HG02571 (cell line): Measurements from ENCODE around the gene ABHD15.

Experiments
- ATAC-seq: cut with Tn5 transposase; IDR thresholded peaks from one replicate; pipeline ENCODE4 v1.9.1; 2021; ENCODE audit warnings: mild to moderate bottlenecking, moderate library complexity; ENCODE audit not compliant: unreplicated experiment

The ABHD15 gene

DNA sequence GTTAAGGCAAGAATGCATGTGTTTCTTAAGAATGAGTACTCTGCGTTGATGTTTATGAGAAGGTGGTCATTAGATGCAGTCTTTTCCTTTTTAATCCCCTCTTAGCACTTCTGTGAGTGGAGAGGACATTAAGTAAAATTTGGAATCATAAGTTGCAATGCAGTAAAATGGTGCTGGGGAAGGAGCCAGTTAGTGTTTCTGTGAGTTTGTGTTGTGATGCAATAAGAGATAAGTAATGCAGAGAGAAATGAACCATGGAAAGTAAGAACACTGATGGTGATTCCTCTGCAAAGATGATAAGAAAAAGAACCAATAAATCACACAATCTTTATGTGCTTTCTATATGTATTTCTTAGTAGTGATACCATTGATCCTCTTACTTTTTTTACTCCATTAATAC is 20.0 kb downstream of the ABHD15 start:
- no peak for ATAC-seq

DNA sequence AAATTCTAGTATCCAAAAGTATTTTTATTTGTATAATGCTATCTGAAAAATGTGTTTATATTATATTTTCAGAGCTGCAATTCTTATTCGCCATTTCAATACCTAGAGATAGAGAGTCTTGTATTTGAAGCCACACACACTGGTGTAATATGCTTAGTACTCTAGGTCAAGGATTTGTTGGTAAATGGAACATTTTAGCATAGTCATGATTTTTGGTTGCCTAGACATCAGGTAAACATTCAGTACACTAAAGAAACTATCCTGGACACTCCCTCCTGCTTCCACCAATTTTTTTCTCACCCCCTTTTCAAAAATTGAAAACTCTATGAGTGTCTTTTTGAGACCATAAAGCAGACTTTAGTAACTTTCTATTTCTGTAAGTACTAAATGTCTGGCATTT is 20.8 kb downstream of the ABHD15 start:
- no peak for ATAC-seq

DNA sequence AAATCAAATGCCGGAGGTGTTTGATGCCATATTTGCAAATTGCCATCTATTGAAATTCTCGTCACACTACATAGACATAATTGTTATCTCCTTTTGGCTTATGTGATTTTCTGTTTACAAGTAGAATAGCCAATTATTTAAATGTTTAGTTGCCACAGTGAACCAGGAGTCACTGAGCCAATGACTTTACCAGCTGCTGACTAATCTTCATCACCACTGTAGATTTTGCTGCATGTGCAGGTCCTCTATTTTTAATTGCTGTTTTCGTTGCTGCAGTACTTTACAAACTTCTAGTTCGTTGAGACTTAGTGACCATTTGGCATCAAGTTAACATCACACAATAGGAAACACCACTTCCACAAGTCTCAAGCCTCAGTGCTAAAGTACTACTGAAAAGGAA is 22.8 kb downstream of the ABHD15 start:
- ATAC-seq, result no peak

DNA sequence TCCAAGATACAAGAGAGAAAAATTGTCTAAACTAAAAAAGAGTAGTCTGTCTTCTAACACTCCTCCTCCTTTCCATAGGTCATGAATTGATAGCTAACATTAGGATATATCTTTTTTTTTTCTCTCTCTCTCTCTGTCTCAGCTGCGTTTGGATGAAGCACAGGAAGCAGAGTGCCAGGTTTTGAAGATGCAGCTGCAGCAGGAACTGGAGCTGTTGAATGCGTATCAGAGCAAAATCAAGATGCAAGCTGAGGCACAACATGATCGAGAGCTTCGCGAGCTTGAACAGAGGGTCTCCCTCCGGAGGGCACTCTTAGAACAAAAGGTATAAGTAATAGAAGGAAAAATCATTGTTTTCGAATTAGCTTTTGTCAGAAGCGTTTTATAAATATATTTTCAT is 32.9 kb downstream of the ABHD15 start:
- no peak for ATAC-seq

DNA sequence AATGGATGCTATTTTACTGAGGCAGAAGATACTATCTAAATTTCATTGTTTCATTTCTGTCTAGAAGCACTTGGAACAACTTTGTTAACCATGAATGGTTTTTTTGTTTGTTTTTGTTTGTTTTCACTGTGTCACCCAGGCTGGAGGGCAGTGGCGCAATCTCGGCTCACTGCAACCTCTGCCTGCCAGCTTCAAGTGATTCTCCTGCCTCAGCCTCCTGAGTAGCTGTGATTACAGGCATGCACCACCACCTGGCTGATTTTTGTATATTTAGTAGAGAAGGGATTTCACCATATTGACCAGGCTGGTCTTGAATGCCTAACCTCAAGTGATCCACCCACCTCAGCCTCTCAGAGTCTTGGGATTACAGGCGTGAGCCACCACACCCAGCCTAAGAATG is 40.5 kb downstream of the ABHD15 start:
- no peak for ATAC-seq

DNA sequence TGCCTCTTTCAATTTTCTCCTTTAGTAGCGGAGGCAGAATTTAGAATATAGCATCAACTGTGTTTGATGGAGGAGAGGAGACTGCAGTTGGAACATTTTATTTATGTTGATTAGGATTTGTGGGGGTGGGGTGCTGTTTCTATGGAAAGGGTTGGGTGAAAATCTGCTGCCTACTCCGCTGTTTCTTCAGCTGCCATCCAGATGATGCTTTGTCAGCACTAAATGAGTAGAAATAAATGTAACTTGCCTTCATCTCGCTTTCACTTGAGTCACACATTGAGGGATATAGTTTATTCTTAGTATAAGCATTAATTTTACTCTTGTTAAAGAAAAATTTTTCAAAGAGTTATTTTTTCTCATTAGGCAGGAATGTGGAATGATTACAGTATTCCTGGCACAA is 42.1 kb downstream of the ABHD15 start:
- ATAC-seq, result no peak

DNA sequence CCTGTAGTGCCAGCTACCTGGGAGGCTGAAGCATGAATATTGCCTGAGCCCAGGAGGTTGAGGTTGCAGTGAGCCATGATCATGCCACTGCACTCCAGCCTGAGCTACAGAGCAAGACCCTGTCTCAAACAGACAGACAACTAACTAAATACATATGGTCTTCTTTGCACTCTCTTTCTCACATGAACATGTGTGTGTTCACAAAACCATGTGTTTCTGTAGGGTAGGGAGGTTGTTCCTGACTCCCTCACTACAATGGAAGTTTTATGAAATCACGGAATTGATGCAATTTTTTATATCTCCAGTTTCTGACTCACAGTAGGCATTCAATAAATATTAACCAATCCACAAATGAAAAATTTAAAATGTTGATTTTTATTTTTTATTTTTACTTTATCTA is 48.5 kb downstream of the ABHD15 start:
- no peak for ATAC-seq

DNA sequence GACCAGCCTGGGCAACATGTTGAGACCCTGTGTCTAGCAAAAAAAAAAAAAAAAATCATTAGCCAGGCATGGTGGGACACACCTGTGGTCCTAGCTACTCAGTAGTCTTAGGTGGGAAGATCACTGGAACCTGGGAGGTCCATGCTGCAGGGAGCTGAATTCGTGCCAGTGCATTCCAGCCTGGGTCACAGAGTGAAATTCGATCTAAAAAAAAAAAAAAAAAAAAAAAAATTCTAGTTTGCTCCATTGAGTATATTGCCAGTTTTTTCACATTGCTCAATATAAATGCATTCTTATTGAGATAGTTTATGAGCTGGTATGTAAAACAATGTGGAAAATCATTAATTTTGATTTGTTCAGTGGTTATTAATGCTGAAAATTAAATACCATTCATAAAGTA is 52.0 kb downstream of the ABHD15 start:
- no peak for ATAC-seq

DNA sequence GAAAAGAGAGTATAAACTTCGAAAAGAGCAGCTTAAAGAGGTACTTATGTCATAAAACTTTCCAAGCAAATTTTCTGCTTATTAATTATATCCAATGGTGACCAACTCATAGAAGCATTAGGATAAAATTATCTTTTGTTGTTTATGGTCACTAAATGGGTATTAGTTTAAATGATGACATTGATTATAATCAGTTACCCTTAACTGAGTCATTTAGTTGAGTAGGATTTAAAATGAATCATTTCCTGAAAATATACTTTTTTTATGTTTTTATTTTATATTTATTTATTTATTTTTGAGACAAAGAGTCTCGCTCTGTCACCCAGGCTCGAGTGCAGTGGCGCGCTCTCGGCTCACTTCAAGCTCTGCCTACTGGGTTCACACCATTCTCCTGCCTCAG is 55.9 kb downstream of the ABHD15 start:
- ATAC-seq, result no peak
